Activated CD4-positive, alpha-beta T cell treated with anti-CD3 and anti-CD28 coated beads, Interleukin-2, amount 10 ng/mL, durations not matched to agents 7 days and 5 days (primary cell): ENCODE measurements around the gene RENBP. TPM values are rescaled to one million over a fixed set of nuclear protein-coding genes. Genes with fewer than 3 reads are reported as not detected.
"Not testable (repeated sequence)": the region's sequence is repeated elsewhere in the genome, so short reads cannot be mapped to it uniquely, and the experiment has no call there.

ENCODE experiments used
- CTCF ChIA-PET: fragments of 350-600 bp; sonication (Branson Sonifier 250); formaldehyde crosslinking; loops from one replicate; lab custom pipeline; 2021; ENCODE audit warnings: antibody characterized with exemption; lab: Charles Lee
- POLR2A ChIA-PET: fragments of 350-600 bp; sonication (Branson Sonifier 250); formaldehyde crosslinking; loops from one replicate; lab custom pipeline; 2021; ENCODE audit warnings: antibody characterized with exemption; lab: Charles Lee
- DNase-seq: peaks from one replicate; pipeline ENCODE4 v3.0.0-alpha.2; 2020
- H3K27ac Mint-ChIP-seq: one replicate; pipeline ENCODE4 v1.8.0; 2021; ENCODE audit warnings: mild to moderate bottlenecking, moderate library complexity, mixed read lengths
- H3K27me3 Mint-ChIP-seq: one replicate; pipeline ENCODE4 v1.8.0; 2021; ENCODE audit warnings: mixed read lengths
- H3K36me3 Mint-ChIP-seq: one replicate; pipeline ENCODE4 v1.8.0; 2021; ENCODE audit warnings: low read depth, mixed read lengths
- H3K4me1 Mint-ChIP-seq: one replicate; pipeline ENCODE4 v1.8.0; 2021; ENCODE audit warnings: mixed read lengths
- H3K4me3 Mint-ChIP-seq: one replicate; pipeline ENCODE4 v1.8.0; 2021; ENCODE audit warnings: mild to moderate bottlenecking, moderate library complexity, mixed read lengths
- H3K9me3 Mint-ChIP-seq: one replicate; pipeline ENCODE4 v1.8.0; 2021; ENCODE audit warnings: mixed read lengths
- total RNA-seq, 2 experiments: library from RNA; stranded (reverse); gene quantifications; one replicate each; pipeline ENCODE4 v1.2.3, GENCODE V29; 2021

Gene RENBP
- total RNA-seq, 2 experiments from 2014 or later: 14.2 to 16.5 TPM

GRCh38 chrX:153980394-153980793, 36.0 kb upstream of the RENBP start:
- peak; percentile 37 for DNase-seq
- H3K36me3 Mint-ChIP-seq, H3K9me3 Mint-ChIP-seq, POLR2A ChIA-PET, H3K27me3 Mint-ChIP-seq: not testable (repeated sequence)
- Mint-ChIP-seq H3K4me1 (peaks cover 49% of the 10 kb centered on the region), H3K27ac (peak overlapping the region; percentile 93), H3K4me3 (peak overlapping the region; percentile 70)
- CTCF ChIA-PET: interaction anchor here (1.1 to 2.0 kb wide), 5 partner anchors 8 to 32 kb away, joined by 3 to 6 read pairs (median 5); partner anchors contain the start of gene TMEM187

- Mint-ChIP-seq H3K27ac (peak overlapping the region; percentile 98), H3K4me1 (peaks cover 22% of the 10 kb centered on the region), H3K4me3 (peak overlapping the region; percentile 51), H3K36me3 (peaks cover 4% of the 10 kb centered on the region), H3K9me3 (no peaks in the 10 kb centered on the region), H3K27me3 (no peaks in the 10 kb centered on the region)
- ChIA-PET POLR2A (no interaction called here), CTCF (interaction anchor here (1.2 kb wide), 1 partner anchor 46 kb away, joined by 3 read pairs; no protein-coding TSS in a partner anchor)
- DNase-seq: no peak
Measured at GRCh38 chrX:153974726-153975286, 30.4 kb upstream of the RENBP start.

GRCh38 chrX:153974003-153974725, 29.7 kb upstream of the RENBP start:
- POLR2A ChIA-PET: no interaction called here
- no peaks in the 10 kb centered on the region for H3K27me3 Mint-ChIP-seq
- peaks cover 9% of the 10 kb centered on the region for H3K36me3 Mint-ChIP-seq
- peak overlapping the region; percentile 98 for H3K27ac Mint-ChIP-seq
- no peak for DNase-seq
- no peaks in the 10 kb centered on the region for H3K9me3 Mint-ChIP-seq
- CTCF ChIA-PET: interaction anchor here (0.6 to 1.3 kb wide), 5 partner anchors 27 to 551 kb away, joined by 3 to 5 read pairs (median 3); partner anchors contain the start of gene EMD
- peaks cover 22% of the 10 kb centered on the region for H3K4me1 Mint-ChIP-seq
- peak overlapping the region; percentile 51 for H3K4me3 Mint-ChIP-seq

- no peaks in the 10 kb centered on the region for H3K9me3 Mint-ChIP-seq
- POLR2A ChIA-PET: no interaction called here
- H3K4me1 Mint-ChIP-seq: peaks cover 22% of the 10 kb centered on the region
- H3K27me3 Mint-ChIP-seq: no peaks in the 10 kb centered on the region
- peaks cover 14% of the 10 kb centered on the region for H3K36me3 Mint-ChIP-seq
- H3K27ac Mint-ChIP-seq: peak overlapping the region; percentile 98
- no peak for DNase-seq
- CTCF ChIA-PET: interaction anchor here (0.6 to 1.3 kb wide), 6 partner anchors 8 to 551 kb away, joined by 3 to 5 read pairs (median 4); partner anchors contain the start of gene EMD
- peak overlapping the region; percentile 88 for H3K4me3 Mint-ChIP-seq
Measured at GRCh38 chrX:153973127-153974002, 28.9 kb upstream of the RENBP start.

GRCh38 chrX:153972368-153973126, 28.1 kb upstream of the RENBP start, which contains the start of gene TMEM187:
Gene TMEM187, plus strand, starts transcription at chrX:153972754. Its CDS starts 9,309 bp downstream, at chrX:153982063.
- Mint-ChIP-seq H3K36me3 (peaks cover 23% of the 10 kb centered on the region), H3K4me3 (peak within 1 kb of the TSS; percentile 100), H3K4me1 (peaks cover 30% of the 10 kb centered on the region), H3K27ac (peak within 1 kb of the TSS; percentile 100), H3K27me3 (no peaks in the 10 kb centered on the region), H3K9me3 (no peaks in the 10 kb centered on the region)
- peak; percentile 89 for DNase-seq
- ChIA-PET POLR2A (no interaction called here), CTCF (interaction anchor here (1.2 kb wide), 1 partner anchor 9 kb away, joined by 5 read pairs; no protein-coding TSS in a partner anchor)

GRCh38 chrX:153971450-153972367, 27.3 kb upstream of the RENBP start, which contains the start of gene HCFC1:
Gene HCFC1, minus strand, starts transcription at chrX:153971818. Its CDS starts 978 bp downstream, at chrX:153970840.
- Mint-ChIP-seq H3K27ac (peak within 1 kb of the TSS; percentile 100), H3K27me3 (no peaks in the 10 kb centered on the region), H3K36me3 (peaks cover 27% of the 10 kb centered on the region), H3K4me3 (peak within 1 kb of the TSS; percentile 100), H3K4me1 (peaks cover 38% of the 10 kb centered on the region), H3K9me3 (no peaks in the 10 kb centered on the region)
- peak; percentile 90 for DNase-seq
- CTCF ChIA-PET: interaction anchor here (1.2 to 7.6 kb wide), 4 partner anchors 10 to 47 kb away, joined by 3 to 82 read pairs (median 5); partner anchors contain the start of gene RENBP
- POLR2A ChIA-PET: interaction anchor here (0.9 kb wide), 1 partner anchor 10 kb away, joined by 4 read pairs; no protein-coding TSS in a partner anchor

- no peaks in the 10 kb centered on the region for H3K9me3 Mint-ChIP-seq
- H3K4me3 Mint-ChIP-seq: peak overlapping the region; percentile 100
- peak overlapping the region; percentile 100 for H3K27ac Mint-ChIP-seq
- CTCF ChIA-PET: interaction anchor here (1.5 to 7.6 kb wide), 3 partner anchors 22 to 47 kb away, joined by 3 to 82 read pairs (median 5); partner anchors contain the start of gene RENBP
- peaks cover 32% of the 10 kb centered on the region for H3K36me3 Mint-ChIP-seq
- H3K27me3 Mint-ChIP-seq: no peaks in the 10 kb centered on the region
- H3K4me1 Mint-ChIP-seq: peaks cover 44% of the 10 kb centered on the region
- POLR2A ChIA-PET: interaction anchor here (0.9 kb wide), 1 partner anchor 10 kb away, joined by 4 read pairs; no protein-coding TSS in a partner anchor
- peak; percentile 89 for DNase-seq
Measured at GRCh38 chrX:153971124-153971449, 26.6 kb upstream of the RENBP start.

GRCh38 chrX:153970357-153971123, 26.1 kb upstream of the RENBP start:
- peak overlapping the region; percentile 100 for H3K4me3 Mint-ChIP-seq
- H3K9me3 Mint-ChIP-seq: no peaks in the 10 kb centered on the region
- CTCF ChIA-PET: interaction anchor here (1.5 to 7.6 kb wide), 3 partner anchors 22 to 48 kb away, joined by 3 to 82 read pairs (median 5); partner anchors contain the start of gene RENBP
- H3K27me3 Mint-ChIP-seq: no peaks in the 10 kb centered on the region
- DNase-seq: peak; percentile 56
- H3K4me1 Mint-ChIP-seq: peaks cover 44% of the 10 kb centered on the region
- POLR2A ChIA-PET: interaction anchor here (0.9 kb wide), 1 partner anchor 11 kb away, joined by 4 read pairs; no protein-coding TSS in a partner anchor
- peak overlapping the region; percentile 100 for H3K27ac Mint-ChIP-seq
- H3K36me3 Mint-ChIP-seq: peaks cover 34% of the 10 kb centered on the region

GRCh38 chrX:153969904-153970356, 25.5 kb upstream of the RENBP start:
- ChIA-PET POLR2A (no interaction called here), CTCF (interaction anchor here (1.4 to 7.6 kb wide), 3 partner anchors 10 to 44 kb away, joined by 5 to 82 read pairs (median 6); partner anchors contain the start of genes ARHGAP4 and RENBP)
- Mint-ChIP-seq H3K4me1 (peaks cover 47% of the 10 kb centered on the region), H3K27me3 (no peaks in the 10 kb centered on the region), H3K27ac (peak overlapping the region; percentile 87), H3K36me3 (peaks cover 34% of the 10 kb centered on the region), H3K9me3 (no peaks in the 10 kb centered on the region), H3K4me3 (peak overlapping the region; percentile 100)
- DNase-seq: no peak
